Osteocyte (in vitro differentiated cells): ENCODE data around the gene KCNK2. TPM values are rescaled to one million over a fixed set of nuclear protein-coding genes. Genes with fewer than 3 reads are reported as not detected.

Experiments
- DNase-seq: peaks from one replicate; pipeline ENCODE4 v3.0.0; 2021; ENCODE audit warnings: mixed read lengths; ENCODE audit not compliant: unreplicated experiment; ENCODE audit errors: extremely low spot score
- H3K27ac Mint-ChIP-seq: one replicate; pipeline ENCODE4 v1.8.0; 2021; ENCODE audit warnings: mild to moderate bottlenecking, mixed read lengths; ENCODE audit not compliant: unreplicated experiment
- H3K27me3 Mint-ChIP-seq: one replicate; pipeline ENCODE4 v1.8.0; 2021; ENCODE audit warnings: mixed read lengths; ENCODE audit not compliant: unreplicated experiment
- H3K36me3 Mint-ChIP-seq: one replicate; pipeline ENCODE4 v1.8.0; 2021; ENCODE audit warnings: mixed read lengths; ENCODE audit not compliant: unreplicated experiment
- H3K4me1 Mint-ChIP-seq: one replicate; pipeline ENCODE4 v1.8.0; 2021; ENCODE audit warnings: mixed read lengths; ENCODE audit not compliant: unreplicated experiment
- H3K4me3 Mint-ChIP-seq: one replicate; pipeline ENCODE4 v1.8.0; 2021; ENCODE audit warnings: mild to moderate bottlenecking, moderate library complexity, mixed read lengths; ENCODE audit not compliant: unreplicated experiment
- H3K9me3 Mint-ChIP-seq: one replicate; pipeline ENCODE4 v1.8.0; 2021; ENCODE audit warnings: mixed read lengths; ENCODE audit not compliant: unreplicated experiment
- total RNA-seq: library from RNA; stranded (reverse); gene quantifications from 2 replicates; pipeline ENCODE4 v1.2.1, GENCODE V29; 2021
- TF ChIP-seq, protein P1 (sequence below): fragments of 200-600 bp; sonication (generic); IDR thresholded peaks from 2 replicates; pipeline ENCODE4 v1.5.0; 2021; ENCODE audit warnings: antibody characterized with exemption, mild to moderate bottlenecking, moderate library complexity

Gene KCNK2
- total RNA-seq, 1 donor from 2014 or later: not detected

DNA sequence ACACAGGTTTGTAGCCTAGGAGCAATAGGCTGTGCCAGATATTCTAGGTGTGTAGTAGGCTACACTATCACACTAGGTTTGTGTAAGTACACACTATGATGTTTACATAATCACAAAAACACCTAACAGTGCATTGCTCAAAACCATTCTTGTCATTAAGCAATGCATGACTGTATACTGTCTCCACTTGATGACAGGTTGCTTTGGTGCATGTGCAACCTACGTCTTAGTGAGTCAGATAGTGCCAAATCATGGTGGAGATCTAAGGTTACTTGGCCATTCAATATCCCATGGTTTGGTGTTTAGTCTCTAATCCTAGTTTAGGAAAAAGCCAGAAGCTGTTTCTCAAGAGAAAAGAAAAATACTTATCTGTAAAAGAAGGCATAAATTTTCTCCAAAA lies 181.1 kb downstream of the KCNK2 start:
- Mint-ChIP-seq H3K4me1 (no peaks in the 10 kb centered on the region), H3K27me3 (no peaks in the 10 kb centered on the region), H3K9me3 (no peaks in the 10 kb centered on the region), H3K36me3 (no peaks in the 10 kb centered on the region), H3K4me3 (no peak overlapping the region), H3K27ac (no peak overlapping the region)
- TF ChIP-seq, protein P1, sequence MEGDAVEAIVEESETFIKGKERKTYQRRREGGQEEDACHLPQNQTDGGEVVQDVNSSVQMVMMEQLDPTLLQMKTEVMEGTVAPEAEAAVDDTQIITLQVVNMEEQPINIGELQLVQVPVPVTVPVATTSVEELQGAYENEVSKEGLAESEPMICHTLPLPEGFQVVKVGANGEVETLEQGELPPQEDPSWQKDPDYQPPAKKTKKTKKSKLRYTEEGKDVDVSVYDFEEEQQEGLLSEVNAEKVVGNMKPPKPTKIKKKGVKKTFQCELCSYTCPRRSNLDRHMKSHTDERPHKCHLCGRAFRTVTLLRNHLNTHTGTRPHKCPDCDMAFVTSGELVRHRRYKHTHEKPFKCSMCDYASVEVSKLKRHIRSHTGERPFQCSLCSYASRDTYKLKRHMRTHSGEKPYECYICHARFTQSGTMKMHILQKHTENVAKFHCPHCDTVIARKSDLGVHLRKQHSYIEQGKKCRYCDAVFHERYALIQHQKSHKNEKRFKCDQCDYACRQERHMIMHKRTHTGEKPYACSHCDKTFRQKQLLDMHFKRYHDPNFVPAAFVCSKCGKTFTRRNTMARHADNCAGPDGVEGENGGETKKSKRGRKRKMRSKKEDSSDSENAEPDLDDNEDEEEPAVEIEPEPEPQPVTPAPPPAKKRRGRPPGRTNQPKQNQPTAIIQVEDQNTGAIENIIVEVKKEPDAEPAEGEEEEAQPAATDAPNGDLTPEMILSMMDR: no peak
- no peak for DNase-seq

DNA sequence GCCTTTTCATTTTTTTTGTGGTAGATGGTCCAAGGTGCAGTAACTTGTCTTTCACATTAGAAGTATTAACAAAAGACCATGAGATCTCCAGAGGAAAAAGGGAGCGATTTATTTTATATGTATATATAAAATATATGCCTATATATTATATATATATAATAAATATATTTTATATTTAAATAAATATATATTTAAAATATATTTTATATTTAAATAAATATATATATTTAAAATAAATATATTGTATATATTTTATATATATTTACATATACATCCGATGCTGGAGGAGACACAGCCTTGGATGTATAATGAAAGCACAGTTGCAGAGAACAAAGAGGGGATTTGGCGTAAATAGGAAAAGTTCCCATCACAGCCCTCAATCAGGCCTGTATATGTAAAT lies 182.1 kb downstream of the KCNK2 start:
- no peak for DNase-seq
- Mint-ChIP-seq H3K9me3 (no peaks in the 10 kb centered on the region), H3K27me3 (no peaks in the 10 kb centered on the region), H3K4me1 (no peaks in the 10 kb centered on the region), H3K4me3 (no peak overlapping the region), H3K36me3 (no peaks in the 10 kb centered on the region), H3K27ac (no peak overlapping the region)
- TF ChIP-seq, protein P1: no peak

DNA sequence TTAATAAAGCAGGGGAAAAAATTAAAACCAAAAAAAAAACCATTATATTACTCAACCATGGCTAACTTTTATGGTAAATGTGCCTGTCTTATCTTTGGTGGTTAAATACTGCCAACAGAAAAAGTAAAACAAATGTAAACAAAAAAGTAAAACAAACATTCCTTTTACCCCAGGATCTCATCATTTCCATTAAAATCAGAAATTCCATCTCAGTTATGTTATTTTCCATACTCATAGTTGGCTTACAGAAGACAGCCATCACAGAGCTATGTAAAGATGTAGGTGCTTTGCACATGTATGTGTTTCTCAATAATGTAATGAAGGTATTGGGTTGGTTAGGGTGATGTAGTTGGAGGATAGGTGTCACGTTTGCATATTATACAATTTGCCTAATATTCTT lies 185.0 kb downstream of the KCNK2 start:
- DNase-seq: no peak
- H3K4me3 Mint-ChIP-seq: no peak overlapping the region
- peaks cover 7% of the 10 kb centered on the region for H3K4me1 Mint-ChIP-seq
- no peaks in the 10 kb centered on the region for H3K9me3 Mint-ChIP-seq
- H3K27me3 Mint-ChIP-seq: no peaks in the 10 kb centered on the region
- H3K36me3 Mint-ChIP-seq: no peaks in the 10 kb centered on the region
- TF ChIP-seq, protein P1: no peak
- no peak overlapping the region for H3K27ac Mint-ChIP-seq

DNA sequence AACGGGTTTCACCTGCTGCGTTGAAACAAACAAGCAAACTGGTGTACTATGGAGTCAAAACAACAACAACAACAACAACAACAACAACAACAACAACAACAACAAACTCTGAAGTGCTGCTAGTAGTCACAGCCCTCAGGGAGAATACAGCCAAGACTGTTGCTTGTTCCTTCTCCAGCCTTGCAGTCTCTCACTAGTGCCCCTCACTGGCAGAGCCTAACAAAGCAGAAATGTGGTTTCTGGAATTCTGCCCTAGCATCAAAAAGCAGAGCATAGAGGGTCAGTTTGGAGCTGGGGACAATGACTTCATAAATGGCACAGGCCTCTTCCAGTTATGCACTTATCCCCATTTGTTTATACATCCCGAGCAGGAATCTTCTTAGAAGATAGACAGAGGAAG lies 187.4 kb downstream of the KCNK2 start:
- TF ChIP-seq, protein P1: no peak
- peaks cover 22% of the 10 kb centered on the region for H3K4me1 Mint-ChIP-seq
- no peak overlapping the region for H3K27ac Mint-ChIP-seq
- H3K9me3 Mint-ChIP-seq: no peaks in the 10 kb centered on the region
- no peak for DNase-seq
- H3K4me3 Mint-ChIP-seq: no peak overlapping the region
- no peaks in the 10 kb centered on the region for H3K27me3 Mint-ChIP-seq
- no peaks in the 10 kb centered on the region for H3K36me3 Mint-ChIP-seq

DNA sequence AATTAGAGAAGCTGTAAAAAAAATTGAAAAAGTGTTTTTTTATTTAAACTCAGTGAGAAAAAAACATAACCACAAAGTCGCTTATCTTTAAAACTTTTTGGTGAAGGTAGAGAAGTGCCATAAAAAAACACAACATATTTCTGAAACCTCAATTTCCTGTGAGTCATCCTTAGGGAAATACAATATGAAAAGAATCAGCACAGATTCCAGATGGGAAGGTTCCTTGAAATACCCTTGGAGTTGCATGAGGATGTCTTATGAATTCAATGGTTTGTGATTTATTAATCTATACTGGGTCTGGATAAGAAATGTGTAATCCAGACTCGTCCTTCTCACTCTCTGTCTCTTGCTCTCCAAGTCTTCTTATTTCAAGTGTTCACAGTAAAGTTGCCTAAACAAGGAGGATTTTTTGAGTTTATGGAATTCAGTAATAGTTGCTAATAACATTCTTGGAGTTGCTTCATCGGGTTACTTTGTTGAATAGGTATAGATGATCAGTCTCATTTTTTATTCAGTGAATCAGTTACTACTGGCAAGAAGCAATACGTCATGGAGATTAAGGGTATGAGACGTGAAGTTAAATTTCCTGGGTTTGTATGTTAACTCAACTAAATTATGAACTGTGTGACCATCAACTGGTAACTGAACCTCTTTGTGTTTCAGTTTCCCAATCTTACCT lies 191.4 kb downstream of the KCNK2 start:
- Mint-ChIP-seq H3K27ac (no peak overlapping the region), H3K36me3 (no peaks in the 10 kb centered on the region), H3K27me3 (peaks cover 5% of the 10 kb centered on the region), H3K4me1 (peaks cover 22% of the 10 kb centered on the region), H3K4me3 (no peak overlapping the region), H3K9me3 (no peaks in the 10 kb centered on the region)
- no peak for DNase-seq
- TF ChIP-seq, protein P1: no peak
